Upper lobe of left lung (tissue), 6 donors: ENCODE results near the gene RPP25. TPM values are rescaled to one million over a fixed set of nuclear protein-coding genes. Genes with fewer than 3 reads are reported as not detected.

Source experiments
- ATAC-seq, 2 donors: fragments of 200-7000 bp; cut with Tn5 transposase; one replicate each; pipeline ENCODE4 v1.9.1; 2022; ENCODE audit warnings: mild to moderate bottlenecking in 2 of 2, moderate library complexity in 2 of 2; ENCODE audit not compliant: low FRiP score in 2 of 2
- DNase-seq, 2 donors: peaks; one replicate each; pipeline ENCODE4 v3.0.0-alpha.2; 2019 to 2020
- H3K27ac ChIP-seq, 4 donors: fragments of 200-600 bp; sonication (generic); one replicate each; pipeline ENCODE4 v1.5.1; 2016 to 2019
- H3K27me3 ChIP-seq, 4 donors: fragments of 200-600 bp; sonication (generic); one replicate each; pipeline ENCODE4 v1.5.1; 2017 to 2019
- H3K36me3 ChIP-seq, 4 donors: fragments of 200-600 bp; sonication (generic); one replicate each; pipeline ENCODE4 v1.5.1; 2016 to 2019
- H3K4me1 ChIP-seq, 4 donors: fragments of 200-600 bp; sonication (generic); one replicate each; pipeline ENCODE4 v1.5.1; 2018 to 2019
- H3K4me3 ChIP-seq, 4 donors: fragments of 200-600 bp; sonication (generic); one replicate each; pipeline ENCODE4 v1.5.1; 2017 to 2019; ENCODE audit warnings: mild to moderate bottlenecking in 2 of 4, moderate library complexity in 1 of 4
- H3K9me3 ChIP-seq, 4 donors: fragments of 200-600 bp; sonication (generic); one replicate each; pipeline ENCODE4 v1.5.1; 2018 to 2019
- EP300 ChIP-seq, 4 donors: sonication (generic); formaldehyde crosslinking; IDR thresholded peaks; one replicate each; pipeline ENCODE4 v1.5.1; 2017; ENCODE audit warnings: antibody characterized with exemption in 4 of 4, control low read depth in 2 of 4
- POLR2A ChIP-seq, 4 donors: fragments of 450-650 bp; IDR thresholded peaks; one replicate each; pipeline ENCODE4 v1.5.1; 2016 to 2017; ENCODE audit warnings: antibody characterized with exemption in 4 of 4, mild to moderate bottlenecking in 2 of 4
- POLR2AphosphoS5 ChIP-seq, 2 donors: sonication (generic); formaldehyde crosslinking; IDR thresholded peaks; one replicate each; pipeline ENCODE4 v1.5.1; 2017; ENCODE audit warnings: antibody characterized with exemption in 2 of 2
- WGBS, 2 donors: methylation state at CpG; one replicate each; pipeline ENCODE4 v1.1.5; 2017 to 2018; 5-methylcytosine and 5-hydroxymethylcytosine counted together
- total RNA-seq, 6 donors: library from RNA; depleted of rRNA in 4 of 6; stranded (reverse); fragments of >200 nt in 4 of 6; gene quantifications; one replicate each; pipeline versions ENCODE4 v1.1.0 to v1.2.1, GENCODE V29; 2016 to 2021
- TF ChIP-seq, protein P1 (sequence below), 6 experiments: fragments of 450-650 bp in 4 of 6; fragments of 200-600 bp in 2 of 6; sonication (generic) in 2 of 6; IDR thresholded peaks; one replicate each; pipeline ENCODE4 v1.5.1; 2016 to 2019; ENCODE audit warnings: antibody characterized with exemption in 6 of 6
- donor health status: DM: no; HTN: no; CAD: no; lungs with moderate emphysema.
- donor health status: DM: no; HTN: yes; CAD: no; lungs with severe emphysema.

Gene RPP25
- total RNA-seq, 6 donors from 2014 or later = 9.4 to 28.4 (median 19.2) TPM

DNA sequence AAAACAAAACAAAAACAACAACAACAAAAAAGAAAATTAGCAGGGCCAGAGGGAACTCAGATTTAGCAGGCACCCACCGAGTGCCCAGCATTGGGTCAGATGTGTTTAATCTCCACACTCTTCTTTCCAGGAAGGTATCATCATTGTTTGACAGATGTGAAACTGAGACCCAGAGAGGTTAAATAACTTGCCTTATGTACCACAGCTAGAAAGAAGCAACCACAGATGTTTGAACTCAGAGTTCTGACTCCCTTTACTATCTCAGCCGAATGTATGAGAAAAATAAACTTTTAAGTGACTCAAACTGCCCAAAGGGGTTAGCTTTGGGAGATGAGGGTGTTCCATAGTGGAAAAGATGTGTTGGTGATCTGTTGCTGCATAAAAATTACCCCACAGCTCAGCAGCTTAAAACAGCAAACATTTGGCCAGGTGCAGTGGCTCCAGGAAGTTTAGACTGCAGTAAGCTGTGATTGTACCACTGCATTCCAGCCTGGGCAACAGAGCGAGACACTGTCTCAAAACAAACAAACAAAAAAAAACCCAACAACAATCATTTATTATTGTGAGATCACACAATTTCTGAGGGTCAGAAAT is 4.5 kb upstream of the RPP25 start:
- Histone ChIP-seq H3K4me3 (no peak overlapping the region), H3K9me3 (no peaks in the 10 kb centered on the region), H3K4me1 (peaks cover 34 to 50% (median 35%) of the 10 kb centered on the region in 4 donors), H3K36me3 (no peaks in the 10 kb centered on the region), H3K27ac (peak overlapping the region in 1 of 4 donors; percentile 50), H3K27me3 (peaks cover 0 to 6% (median 3%) of the 10 kb centered on the region in 4 donors)
- WGBS, 2 donors = 56 to 60% methylated on average over 3 of the region's 3 CpGs
- TF ChIP-seq, protein P1, sequence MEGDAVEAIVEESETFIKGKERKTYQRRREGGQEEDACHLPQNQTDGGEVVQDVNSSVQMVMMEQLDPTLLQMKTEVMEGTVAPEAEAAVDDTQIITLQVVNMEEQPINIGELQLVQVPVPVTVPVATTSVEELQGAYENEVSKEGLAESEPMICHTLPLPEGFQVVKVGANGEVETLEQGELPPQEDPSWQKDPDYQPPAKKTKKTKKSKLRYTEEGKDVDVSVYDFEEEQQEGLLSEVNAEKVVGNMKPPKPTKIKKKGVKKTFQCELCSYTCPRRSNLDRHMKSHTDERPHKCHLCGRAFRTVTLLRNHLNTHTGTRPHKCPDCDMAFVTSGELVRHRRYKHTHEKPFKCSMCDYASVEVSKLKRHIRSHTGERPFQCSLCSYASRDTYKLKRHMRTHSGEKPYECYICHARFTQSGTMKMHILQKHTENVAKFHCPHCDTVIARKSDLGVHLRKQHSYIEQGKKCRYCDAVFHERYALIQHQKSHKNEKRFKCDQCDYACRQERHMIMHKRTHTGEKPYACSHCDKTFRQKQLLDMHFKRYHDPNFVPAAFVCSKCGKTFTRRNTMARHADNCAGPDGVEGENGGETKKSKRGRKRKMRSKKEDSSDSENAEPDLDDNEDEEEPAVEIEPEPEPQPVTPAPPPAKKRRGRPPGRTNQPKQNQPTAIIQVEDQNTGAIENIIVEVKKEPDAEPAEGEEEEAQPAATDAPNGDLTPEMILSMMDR (IDR thresholded peaks at IDR 0.05) = no peak
- TF ChIP-seq POLR2AphosphoS5 (IDR thresholded peaks at IDR 0.05) = no peak
- DNase-seq (no peak), ATAC-seq (no peak)

DNA sequence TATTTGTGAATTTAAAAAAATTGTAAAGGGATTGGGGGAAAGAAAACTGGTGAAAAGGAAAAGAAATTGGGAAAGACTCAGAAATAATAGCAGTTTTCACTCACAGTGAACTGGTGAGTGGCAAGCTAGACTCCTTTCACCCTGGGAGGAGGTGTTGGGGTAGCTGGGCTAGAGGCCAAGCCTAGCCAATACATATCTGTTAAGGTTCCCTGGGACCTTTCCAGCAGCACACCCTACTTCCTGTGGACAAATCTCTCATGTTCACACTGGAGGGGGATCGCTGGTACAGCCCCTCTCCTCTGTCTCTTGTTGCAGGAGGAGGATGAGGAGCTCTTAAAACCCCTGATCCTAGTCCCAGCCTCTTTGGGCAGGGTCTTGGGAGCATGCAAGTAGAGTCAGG is 3.7 kb upstream of the RPP25 start:
- ATAC-seq (no peak), DNase-seq (no peak)
- H3K36me3 ChIP-seq = no peaks in the 10 kb centered on the region
- WGBS, 2 donors = 40 to 60% methylated on average over 1 of the region's 1 CpG
- no peaks in the 10 kb centered on the region for H3K9me3 ChIP-seq
- H3K27ac ChIP-seq = peak overlapping the region in 1 of 4 donors; percentile 46
- H3K4me3 ChIP-seq = no peak overlapping the region
- H3K4me1 ChIP-seq = peaks cover 42 to 58% (median 42%) of the 10 kb centered on the region in 4 donors
- H3K27me3 ChIP-seq = peaks cover 0 to 6% (median 3%) of the 10 kb centered on the region in 4 donors
- TF ChIP-seq EP300 (IDR thresholded peaks at IDR 0.05) = no peak
- no peak for TF ChIP-seq POLR2A (IDR thresholded peaks at IDR 0.05)
- no peak for TF ChIP-seq POLR2AphosphoS5 (IDR thresholded peaks at IDR 0.05)
- TF ChIP-seq, protein P1 (IDR thresholded peaks at IDR 0.05) = no peak

DNA sequence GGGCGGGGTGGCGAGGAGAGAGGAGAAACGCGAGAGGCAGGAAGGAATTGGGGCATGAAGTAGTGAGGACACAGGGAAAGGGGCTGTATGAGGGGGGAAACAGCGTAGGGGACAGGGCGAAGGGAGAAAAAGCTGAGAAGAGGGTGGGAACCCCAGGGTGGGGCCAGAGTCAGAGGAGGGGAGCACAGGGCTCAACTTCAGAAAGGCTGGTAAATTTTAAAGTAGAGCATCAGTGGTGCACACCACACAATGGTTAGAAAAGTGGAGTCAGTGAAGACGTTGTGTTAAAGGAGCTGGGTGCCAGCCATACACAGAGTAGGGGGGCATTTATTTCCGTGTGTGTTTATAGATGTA is 3.0 kb upstream of the RPP25 start:
- Histone ChIP-seq H3K27ac (peak overlapping the region in 2 of 4 donors; percentile 9 to 20), H3K4me3 (peak overlapping the region in 2 of 4 donors; percentile 51 to 80), H3K9me3 (no peaks in the 10 kb centered on the region), H3K4me1 (peaks cover 47 to 59% (median 48%) of the 10 kb centered on the region in 4 donors), H3K27me3 (peaks cover 0 to 6% (median 3%) of the 10 kb centered on the region in 4 donors), H3K36me3 (no peaks in the 10 kb centered on the region)
- DNase-seq (no peak), ATAC-seq (no peak)
- WGBS, 2 donors = 15 to 18% methylated on average over 8 of the region's 8 CpGs
- no peak for TF ChIP-seq EP300 (IDR thresholded peaks at IDR 0.05)
- no peak for TF ChIP-seq POLR2A (IDR thresholded peaks at IDR 0.05)
- TF ChIP-seq, protein P1 (IDR thresholded peaks at IDR 0.05) = no peak
- no peak for TF ChIP-seq POLR2AphosphoS5 (IDR thresholded peaks at IDR 0.05)

DNA sequence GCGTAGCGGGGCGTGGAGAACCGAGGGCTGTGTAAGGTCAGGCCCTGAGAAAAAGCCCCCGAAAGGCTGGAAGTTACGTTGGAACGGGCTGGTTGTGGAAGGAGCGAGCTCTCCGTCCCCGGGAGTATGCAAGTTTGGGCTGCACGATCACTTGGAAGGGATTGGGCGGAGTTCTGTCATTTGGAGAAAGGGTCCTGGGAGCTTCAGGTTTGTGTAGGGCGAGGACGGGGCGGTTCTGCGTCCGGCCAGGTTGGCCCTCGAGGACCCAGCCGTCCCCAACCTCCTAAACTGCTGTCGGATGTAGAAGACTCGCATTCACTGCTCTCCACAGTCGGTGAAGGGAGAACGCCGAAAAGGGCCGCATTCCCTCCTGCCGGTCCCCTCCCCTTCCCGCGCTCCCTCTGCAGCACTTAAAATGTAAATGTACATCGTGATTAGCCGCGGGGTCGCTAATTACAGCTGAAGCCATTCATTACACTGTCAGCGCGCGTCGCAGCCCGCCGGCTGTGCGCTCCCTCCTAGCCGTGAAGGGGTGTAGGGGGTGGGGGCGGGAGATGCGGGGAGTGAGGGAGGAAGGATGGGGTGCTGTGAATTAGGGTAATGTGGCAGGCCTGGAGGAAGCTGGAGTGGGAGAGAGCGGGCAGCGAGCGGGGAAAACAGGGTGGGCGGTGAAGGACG is 2.5 kb upstream of the RPP25 start:
- Histone ChIP-seq H3K4me1 (peaks cover 46 to 60% (median 51%) of the 10 kb centered on the region in 4 donors), H3K27me3 (peaks cover 0 to 6% (median 3%) of the 10 kb centered on the region in 4 donors), H3K9me3 (no peaks in the 10 kb centered on the region), H3K4me3 (peak overlapping the region in 3 of 4 donors; percentile 51 to 80 (median 75)), H3K36me3 (no peaks in the 10 kb centered on the region), H3K27ac (peak overlapping the region in 2 of 4 donors; percentile 9 to 45)
- DNase-seq (peak in 1 of 2 donors; percentile 50), ATAC-seq (no peak)
- 5 to 14% methylated on average over 37 to 46 of the region's 47 CpGs for WGBS, 2 donors
- no peak for TF ChIP-seq POLR2AphosphoS5 (IDR thresholded peaks at IDR 0.05)
- TF ChIP-seq EP300 (IDR thresholded peaks at IDR 0.05) = no peak
- TF ChIP-seq, protein P1 (IDR thresholded peaks at IDR 0.05) = no peak
- TF ChIP-seq POLR2A (IDR thresholded peaks at IDR 0.05) = no peak
